Retinal pigment epithelial cell (primary cell): ENCODE measurements around the gene ZEB2.

Experiments
- DNase-seq: peaks from one replicate; pipeline ENCODE4 v3.0.0-alpha.2; 2010; ENCODE audit warnings: low read depth
- H3K4me3 ChIP-seq: 2 replicates; pipeline ENCODE4 v1.5.1; 2011; ENCODE audit warnings: mild to moderate bottlenecking, low read length, control low read depth, moderate library complexity
- CTCF ChIP-seq: conservative IDR thresholded peaks from 2 replicates; pipeline ENCODE4 v1.5.1; 2011; ENCODE audit warnings: low read depth, low read length, control low read depth, inconsistent platforms

The ZEB2 gene

GRCh38 chr2:144503242-144503641, 16.7 kb downstream of the ZEB2 start:
- DNase-seq: no peak
- no peak for TF ChIP-seq CTCF
- no peak overlapping the region for H3K4me3 ChIP-seq

- H3K4me3 ChIP-seq: no peak overlapping the region
Measured at GRCh38 chr2:144502369-144502768, 17.6 kb downstream of the ZEB2 start.

GRCh38 chr2:144501627-144502026, 18.3 kb downstream of the ZEB2 start:
- DNase-seq: no peak
- no peak overlapping the region for H3K4me3 ChIP-seq
- no peak for TF ChIP-seq CTCF

More at GRCh38 chr2:144502369-144502768, 17.6 kb downstream of the ZEB2 start:
- no peak for TF ChIP-seq CTCF
- no peak for DNase-seq

GRCh38 chr2:144501118-144501517, 18.8 kb downstream of the ZEB2 start:
- DNase-seq: no peak
- no peak for TF ChIP-seq CTCF
- no peak overlapping the region for H3K4me3 ChIP-seq

- no peak overlapping the region for H3K4me3 ChIP-seq
- no peak for DNase-seq
- no peak for TF ChIP-seq CTCF
Measured at GRCh38 chr2:144500563-144500962, 19.4 kb downstream of the ZEB2 start.

GRCh38 chr2:144498277-144498676, 21.6 kb downstream of the ZEB2 start:
- H3K4me3 ChIP-seq: no peak overlapping the region
- no peak for TF ChIP-seq CTCF
- DNase-seq: no peak

GRCh38 chr2:144496977-144497598, 22.8 kb downstream of the ZEB2 start:
- no peak for DNase-seq
- no peak overlapping the region for H3K4me3 ChIP-seq
- TF ChIP-seq CTCF: no peak
